Ammon's horn (tissue), 1 donor: Measurements from ENCODE around the gene ZNF469.

Source experiments
- DNase-seq: peaks from one replicate; pipeline ENCODE4 v3.0.0-alpha.2; 2016; ENCODE audit warnings: low spot score

Gene ZNF469

GRCh38 chr16:88428156-88428555, 45.4 kb downstream of the ZNF469 start:
- no peak for DNase-seq

DNA sequence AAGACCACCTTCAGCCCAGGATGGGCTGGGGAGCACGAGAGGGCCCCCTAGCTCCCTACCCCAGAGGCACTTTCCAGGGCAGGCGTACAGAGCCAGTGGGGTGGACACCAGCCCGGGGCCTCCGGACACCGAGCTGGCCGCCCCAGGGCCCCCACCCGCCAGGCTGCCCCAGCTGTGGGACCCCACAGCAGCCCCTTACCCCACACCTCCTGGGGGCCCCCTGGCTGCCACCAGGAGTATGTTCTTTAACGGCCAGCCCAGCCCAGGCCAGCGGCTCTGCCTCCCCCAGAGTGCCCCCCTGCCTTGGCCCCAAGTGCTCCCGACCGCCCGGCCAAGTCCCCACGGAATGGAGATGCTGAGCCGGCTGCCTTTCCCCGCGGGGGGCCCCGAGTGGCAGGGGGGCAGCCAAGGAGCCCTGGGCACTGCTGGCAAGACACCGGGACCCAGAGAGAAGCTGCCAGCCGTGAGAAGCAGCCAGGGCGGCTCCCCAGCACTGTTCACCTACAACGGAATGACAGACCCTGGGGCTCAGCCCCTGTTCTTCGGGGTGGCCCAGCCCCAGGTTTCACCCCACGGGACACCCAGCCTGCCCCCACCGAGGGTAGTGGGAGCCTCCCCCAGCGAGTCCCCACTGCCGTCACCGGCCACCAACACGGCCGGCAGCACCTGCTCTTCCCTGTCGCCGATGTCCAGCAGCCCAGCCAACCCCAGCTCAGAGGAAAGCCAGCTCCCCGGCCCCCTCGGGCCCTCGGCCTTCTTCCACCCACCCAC, 46.0 kb downstream of the ZNF469 start:
- DNase-seq = no peak

DNA sequence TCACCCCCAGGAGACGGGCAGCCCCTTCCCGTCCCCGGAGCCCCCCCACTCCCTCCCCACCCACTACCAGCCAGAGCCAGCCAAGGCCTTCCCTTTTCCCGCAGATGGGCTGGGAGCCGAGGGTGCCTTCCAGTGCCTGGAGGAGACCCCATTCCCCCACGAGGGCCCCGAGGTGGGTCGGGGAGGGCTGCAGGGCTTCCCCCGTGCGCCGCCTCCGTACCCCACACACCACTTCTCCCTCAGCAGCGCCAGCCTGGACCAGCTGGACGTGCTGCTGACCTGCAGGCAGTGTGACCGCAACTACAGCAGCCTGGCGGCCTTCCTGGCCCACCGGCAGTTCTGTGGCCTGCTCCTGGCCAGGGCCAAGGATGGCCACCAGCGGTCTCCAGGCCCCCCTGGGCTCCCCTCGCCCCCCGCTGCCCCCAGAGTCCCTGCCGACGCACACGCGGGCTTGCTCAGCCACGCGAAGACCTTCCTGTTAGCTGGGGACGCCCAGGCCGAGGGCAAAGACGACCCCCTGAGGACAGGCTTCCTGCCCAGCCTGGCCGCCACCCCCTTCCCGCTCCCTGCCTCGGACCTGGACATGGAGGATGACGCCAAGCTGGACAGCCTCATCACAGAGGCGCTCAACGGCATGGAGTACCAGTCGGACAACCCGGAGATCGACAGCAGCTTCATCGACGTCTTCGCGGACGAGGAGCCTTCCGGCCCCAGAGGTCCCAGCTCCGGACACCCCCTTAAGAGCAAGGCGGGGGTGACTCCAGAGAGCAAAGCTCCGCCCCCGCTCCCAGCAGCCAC, 46.8 kb downstream of the ZNF469 start:
- no peak for DNase-seq

- no peak for DNase-seq
These were observed 47.4 kb downstream of the ZNF469 start for GRCh38 chr16:88430185-88430523.

DNA sequence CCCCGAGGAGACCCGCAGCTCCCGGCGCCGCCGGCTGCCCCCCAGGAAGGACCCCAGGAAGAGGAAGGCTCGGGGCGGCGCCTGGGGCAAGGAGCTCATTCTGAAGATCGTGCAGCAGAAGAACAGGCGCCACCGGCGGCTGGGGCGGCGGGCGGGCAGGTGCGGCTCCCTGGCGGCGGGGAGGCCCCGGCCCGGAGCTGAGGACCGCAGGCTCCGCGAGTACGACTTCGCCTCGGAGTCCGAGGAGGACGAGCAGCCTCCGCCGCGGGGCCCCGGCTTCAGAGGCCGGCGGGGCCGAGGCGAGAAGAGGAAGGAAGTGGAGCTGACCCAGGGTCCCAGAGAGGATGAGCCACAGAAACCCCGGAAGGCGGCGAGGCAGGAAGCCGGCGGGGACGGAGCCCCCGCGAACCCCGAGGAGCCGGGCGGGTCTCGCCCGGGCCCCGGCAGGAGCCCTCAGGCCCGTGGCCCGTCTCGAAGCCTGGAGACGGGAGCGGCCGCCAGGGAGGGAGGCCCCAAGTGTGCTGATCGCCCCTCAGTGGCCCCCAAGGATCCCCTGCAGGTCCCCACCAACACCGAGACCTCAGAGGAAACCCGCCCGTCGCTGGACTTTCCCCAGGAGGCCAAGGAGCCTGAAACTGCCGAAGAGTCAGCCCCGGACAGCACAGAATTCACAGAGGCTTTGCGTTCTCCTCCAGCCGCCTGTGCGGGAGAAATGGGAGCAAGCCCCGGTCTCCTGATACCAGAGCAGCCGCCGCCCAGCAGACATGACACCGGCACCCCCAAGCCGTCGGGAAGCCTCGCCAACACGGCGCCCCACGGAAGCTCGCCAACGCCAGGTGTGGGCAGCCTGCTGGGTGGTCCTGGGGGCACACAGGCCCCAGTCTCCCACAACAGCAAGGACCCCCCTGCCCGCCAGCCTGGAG, 48.0 kb downstream of the ZNF469 start:
- DNase-seq = no peak

GRCh38 chr16:88431651-88432050, 48.9 kb downstream of the ZNF469 start:
- no peak for DNase-seq

- no peak for DNase-seq
These were observed 49.4 kb downstream of the ZNF469 start for GRCh38 chr16:88432174-88432573.
